Neural progenitor cell (in vitro differentiated cells): ENCODE data around the gene CSGALNACT2.

Experiments
- EZH2 ChIP-seq: fragments of 200-600 bp; sonication (generic); IDR thresholded peaks from 2 replicates; pipeline ENCODE4 v1.6.1; 2017; ENCODE audit warnings: antibody characterized with exemption, mild to moderate bottlenecking, moderate library complexity
- TF ChIP-seq, protein P1 (sequence below): fragments of 200-600 bp; sonication (generic); IDR thresholded peaks from 2 replicates; pipeline ENCODE4 v1.5.1; 2017; ENCODE audit warnings: antibody characterized with exemption, mild to moderate bottlenecking

DNA sequence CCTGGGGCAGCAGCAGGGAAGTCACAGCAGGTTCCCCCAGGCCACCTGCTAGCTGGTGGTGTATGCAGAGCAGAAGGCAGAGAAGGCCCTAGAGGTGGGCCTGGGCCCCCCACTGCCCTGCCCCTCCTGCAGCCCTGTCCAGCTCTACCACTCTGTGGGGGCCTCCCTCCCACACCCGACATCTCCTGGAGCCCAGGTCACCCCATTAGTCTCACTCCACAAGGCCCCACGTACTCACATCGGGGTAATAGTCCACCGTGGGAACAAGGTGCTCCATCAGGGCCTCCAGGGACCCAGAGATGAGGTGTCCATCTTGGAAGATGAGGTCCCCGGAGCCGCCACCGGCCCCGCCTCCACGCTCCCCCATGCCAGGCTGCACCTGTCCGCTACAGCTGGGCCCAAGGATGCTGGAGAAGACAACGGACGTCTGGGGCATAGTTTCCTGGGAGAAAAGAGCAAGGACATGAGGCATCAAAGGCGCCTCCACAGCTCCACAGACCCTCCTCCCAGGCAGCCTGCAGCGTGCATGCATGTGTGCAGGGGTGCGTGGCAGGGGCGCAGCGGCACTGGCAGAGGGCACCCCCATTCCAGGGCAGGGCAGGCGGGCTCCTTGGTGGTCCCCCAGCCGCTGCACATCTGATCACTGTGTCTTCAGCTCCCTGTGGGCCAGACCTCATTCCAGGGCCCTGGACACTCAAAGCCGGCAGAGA is 67.6 kb downstream of the CSGALNACT2 start:
- TF ChIP-seq, protein P1, sequence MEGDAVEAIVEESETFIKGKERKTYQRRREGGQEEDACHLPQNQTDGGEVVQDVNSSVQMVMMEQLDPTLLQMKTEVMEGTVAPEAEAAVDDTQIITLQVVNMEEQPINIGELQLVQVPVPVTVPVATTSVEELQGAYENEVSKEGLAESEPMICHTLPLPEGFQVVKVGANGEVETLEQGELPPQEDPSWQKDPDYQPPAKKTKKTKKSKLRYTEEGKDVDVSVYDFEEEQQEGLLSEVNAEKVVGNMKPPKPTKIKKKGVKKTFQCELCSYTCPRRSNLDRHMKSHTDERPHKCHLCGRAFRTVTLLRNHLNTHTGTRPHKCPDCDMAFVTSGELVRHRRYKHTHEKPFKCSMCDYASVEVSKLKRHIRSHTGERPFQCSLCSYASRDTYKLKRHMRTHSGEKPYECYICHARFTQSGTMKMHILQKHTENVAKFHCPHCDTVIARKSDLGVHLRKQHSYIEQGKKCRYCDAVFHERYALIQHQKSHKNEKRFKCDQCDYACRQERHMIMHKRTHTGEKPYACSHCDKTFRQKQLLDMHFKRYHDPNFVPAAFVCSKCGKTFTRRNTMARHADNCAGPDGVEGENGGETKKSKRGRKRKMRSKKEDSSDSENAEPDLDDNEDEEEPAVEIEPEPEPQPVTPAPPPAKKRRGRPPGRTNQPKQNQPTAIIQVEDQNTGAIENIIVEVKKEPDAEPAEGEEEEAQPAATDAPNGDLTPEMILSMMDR, result no peak
- no peak for TF ChIP-seq EZH2
